GM18526 (cell line): ENCODE data around the gene P4HB.

Source experiments
- POLR2A ChIP-seq: IDR thresholded peaks from 3 replicates; pipeline ENCODE4 v1.6.1; 2011; ENCODE audit not compliant: insufficient read length; ENCODE audit errors: extremely low read depth

P4HB gene

DNA sequence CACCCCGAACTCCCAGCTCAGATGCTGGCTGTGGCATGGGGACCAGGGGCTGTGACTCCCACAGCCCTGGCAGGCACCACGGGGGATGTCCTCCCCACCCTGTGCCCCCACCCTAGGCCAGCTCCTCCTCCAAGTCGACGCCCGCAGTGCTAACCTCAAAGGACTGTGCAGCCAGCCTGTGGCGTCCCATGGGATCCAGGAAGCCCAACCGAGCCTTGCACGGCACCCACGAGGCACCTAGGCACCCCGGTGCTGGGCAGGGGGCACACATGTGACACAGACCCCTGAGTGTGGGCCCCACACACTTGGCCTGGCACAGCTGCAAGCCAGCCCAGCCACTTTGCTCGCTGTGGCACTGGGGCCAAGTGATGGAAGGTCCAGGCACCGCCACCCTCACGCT lies 52.5 kb downstream of the P4HB start:
- TF ChIP-seq POLR2A: no peak

DNA sequence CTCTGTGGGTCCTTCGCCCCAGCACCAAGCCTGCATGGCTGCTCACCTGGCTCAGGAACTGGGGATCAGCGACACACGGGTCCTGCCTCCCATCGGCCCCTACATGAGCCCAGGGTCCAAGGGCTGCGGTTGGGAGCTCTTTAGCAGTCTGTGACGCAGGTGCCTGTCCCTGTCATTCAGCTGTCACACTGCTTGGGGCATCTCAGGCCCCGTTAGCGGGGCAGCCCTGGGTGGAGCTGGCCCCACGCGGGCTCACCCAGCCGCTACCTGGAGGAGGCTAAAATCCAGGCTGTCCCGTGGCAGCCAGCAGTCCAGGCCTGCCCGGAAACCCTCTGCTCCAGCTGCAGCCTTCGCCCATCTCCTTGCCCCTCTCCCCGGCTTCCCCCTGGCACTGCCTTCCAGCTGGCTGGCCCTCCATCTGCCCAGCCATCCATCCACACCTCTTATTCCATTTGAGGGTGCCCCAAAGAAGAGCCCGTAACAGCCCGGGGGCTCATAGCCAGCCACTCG lies 53.1 kb downstream of the P4HB start:
- TF ChIP-seq POLR2A: no peak

DNA sequence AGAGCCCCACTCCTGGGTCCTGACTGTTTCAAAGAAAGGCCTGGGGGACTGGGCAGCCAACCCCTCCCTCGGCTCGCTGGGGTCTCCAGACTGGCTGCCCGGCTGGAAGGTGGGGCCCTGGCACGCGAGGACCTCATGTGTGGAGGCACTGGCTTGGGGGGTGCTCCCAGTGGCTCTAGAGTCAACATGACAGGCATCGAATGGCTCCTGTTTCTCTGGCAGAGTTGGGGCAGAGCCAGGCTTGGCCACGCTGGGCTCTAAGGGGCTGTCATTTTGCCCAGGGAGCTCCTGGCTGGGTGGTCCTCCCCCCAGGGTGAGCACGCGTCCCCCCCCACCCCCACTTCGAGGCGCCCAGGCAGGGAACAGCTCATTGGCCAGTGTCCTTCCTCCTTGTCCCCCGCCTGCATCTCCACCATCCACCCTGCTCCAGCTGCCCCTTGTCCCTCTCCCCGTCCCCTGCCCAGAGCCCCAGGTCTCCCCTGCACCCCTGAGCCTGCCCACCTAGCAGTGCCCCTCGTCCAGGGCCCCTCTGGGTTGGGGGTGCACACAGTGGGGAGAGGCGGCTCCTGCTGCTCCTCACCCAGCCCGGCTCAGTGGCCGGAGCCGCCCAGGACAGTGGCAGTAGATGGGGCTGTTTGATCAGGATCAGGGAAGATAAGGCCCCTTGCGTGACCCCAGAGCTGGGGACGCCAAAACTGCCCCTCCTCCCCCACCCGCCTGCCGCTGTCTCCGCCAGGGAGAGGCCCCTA lies 53.7 kb downstream of the P4HB start:
- no peak for TF ChIP-seq POLR2A

DNA sequence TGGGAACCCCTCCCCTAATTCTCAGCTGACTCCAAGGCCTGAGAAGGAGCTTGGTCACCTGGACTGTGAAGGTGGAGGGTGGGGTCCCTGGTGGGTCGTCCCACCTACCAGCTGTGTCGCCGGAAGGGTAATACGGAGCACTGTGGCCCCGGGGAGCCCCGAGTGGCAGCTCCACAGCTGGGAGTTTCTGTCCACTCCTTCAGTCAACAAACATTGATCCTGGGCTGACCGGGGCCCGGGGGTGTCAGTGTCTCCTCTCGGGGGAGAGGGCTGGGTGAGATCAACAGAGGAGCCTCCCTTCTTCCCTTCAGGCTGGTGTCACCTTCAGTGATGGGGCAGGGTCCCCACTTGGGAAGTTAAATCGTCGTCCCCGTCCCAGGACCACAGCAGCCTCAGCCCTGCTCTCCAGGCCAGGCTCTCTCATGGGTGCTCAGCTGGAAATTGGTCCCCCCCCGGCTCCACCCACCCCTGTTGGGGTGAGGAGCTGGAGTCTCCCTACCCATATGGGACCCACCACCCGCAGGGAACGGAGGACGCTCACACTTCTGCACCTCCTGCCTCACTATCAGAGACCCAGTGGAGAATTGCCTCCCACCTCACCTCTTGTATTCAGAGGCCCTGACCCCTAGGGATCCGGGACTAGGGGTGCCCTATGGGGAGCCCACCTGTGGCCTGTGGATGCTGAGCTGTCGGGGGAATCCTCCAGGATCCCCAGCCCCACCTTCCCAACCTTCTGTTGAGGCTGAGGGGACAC lies 54.5 kb downstream of the P4HB start:
- no peak for TF ChIP-seq POLR2A

DNA sequence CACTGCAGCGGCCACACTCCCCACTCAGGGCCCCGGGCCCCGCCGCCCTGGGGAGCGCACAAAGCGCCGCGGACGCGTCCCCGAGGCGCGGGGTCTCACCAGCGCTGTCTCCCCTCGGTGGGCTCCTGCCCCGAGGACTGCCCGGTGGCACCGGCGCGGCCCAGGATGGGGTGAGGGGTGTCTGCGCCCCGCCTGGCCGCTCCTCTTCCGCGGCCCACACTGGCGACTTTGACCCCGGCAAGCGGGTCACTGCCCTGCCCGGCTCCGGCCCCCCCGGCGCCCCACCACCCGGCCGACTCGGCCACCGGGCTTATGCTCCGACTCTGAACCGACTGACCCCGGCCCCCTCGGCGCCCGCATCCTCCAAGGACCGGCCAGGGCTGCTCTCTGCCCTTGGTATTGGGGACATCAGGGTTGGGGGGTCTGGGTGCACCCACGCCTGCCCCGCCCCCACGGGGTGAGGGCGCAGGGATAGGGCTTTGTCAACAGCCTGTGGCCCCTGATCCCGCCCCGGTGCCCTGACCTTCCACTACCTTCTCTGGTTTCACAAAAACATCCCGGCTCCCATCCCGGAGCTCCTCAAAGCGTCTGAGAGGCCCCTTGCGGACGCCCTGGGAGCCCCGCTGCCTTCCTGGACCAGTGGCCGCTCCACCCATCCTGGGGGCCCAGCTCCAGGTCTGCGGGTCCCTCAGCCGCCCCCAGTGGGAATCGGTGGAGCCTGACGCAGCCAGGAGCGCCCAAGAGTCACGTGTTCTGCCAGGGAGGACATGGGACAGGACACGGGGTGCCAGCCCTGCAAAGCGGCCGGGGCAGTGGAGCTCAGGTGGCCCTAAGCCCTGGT lies 55.6 kb downstream of the P4HB start:
- TF ChIP-seq POLR2A: no peak

DNA sequence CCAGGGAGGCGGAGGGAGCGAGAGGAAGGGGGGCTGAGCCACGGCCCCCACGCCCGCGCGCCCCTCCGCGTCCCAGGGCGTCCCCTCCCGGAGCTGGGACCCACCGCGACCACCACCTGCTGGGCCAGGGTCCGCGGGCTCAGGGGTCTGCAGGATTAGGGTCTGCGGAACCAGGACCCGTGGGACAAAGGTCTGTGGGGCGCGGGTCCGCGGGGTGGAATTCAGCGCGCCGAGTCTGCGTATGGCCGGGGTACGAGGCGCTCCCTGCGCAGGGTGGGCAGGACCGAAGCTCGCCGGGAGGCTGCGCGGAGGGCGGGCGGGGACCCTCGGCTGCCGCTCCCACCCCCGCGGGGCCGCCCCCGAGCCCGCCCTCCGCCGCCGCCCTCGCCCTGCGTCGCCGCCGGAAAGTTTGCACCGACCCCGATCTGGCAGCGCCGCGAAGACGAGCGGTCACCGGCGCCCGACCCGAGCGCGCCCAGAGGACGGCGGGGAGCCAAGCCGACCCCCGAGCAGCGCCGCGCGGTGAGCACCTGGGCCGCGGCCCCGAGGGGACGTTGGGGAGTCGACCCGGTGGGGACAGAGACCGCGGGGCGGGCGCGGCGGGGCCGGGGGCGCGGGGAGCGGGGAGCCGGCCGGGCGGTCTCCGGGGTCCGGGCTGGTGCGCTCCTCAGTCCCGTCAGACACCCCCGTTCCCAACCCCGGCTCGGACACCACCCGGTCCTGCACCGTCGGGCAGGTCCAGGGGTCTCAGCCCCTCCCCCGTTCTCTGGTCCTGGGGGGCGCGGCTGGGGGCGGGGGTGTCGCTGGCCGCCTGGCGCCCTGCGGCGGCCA lies 56.4 kb downstream of the P4HB start, which contains the start of gene GCGR:
GCGR (plus strand) TSS at position 423 of the 831 bp plus-strand sequence. CDS start 4,869 bp downstream, outside the sequence.
- TF ChIP-seq POLR2A: no peak

DNA sequence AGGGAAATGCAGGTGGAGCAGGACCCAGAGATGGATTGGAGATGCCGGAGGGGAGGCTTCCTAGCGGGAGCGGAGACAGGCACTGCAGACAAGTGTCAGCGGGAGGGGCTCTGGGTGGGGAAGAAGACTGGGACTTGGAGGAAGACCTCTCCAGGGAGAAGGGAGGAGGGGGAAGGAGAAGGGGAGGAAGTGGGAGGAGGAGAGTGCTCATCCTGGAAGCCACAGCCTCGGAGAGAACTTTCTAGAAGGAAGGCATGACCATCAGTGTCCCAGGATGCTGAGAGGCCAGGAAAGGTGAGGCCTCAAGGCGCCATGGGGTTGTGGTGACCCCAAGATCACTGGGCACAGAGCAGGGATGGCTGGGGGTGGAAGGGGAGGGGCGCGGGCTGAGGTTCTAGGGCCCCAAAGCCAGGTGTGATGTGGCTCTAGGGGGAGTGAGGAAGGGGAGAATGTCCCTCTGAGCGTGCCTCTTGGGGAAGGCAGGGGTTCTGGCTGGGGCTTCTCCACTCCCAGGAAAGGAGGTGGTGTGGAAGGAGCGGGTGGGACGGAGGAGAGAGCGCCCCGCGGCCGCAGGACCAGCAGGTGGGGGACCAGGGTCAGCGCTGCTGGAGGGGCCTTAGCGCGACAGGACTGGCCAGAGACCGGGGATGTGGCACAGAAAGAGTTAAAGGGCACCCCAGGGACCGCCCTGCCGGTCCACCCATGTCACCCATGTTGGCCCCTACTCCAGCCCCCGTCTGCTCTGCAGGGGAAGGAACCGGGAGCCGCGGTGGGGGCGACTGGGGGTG lies 57.3 kb downstream of the P4HB start:
- no peak for TF ChIP-seq POLR2A

DNA sequence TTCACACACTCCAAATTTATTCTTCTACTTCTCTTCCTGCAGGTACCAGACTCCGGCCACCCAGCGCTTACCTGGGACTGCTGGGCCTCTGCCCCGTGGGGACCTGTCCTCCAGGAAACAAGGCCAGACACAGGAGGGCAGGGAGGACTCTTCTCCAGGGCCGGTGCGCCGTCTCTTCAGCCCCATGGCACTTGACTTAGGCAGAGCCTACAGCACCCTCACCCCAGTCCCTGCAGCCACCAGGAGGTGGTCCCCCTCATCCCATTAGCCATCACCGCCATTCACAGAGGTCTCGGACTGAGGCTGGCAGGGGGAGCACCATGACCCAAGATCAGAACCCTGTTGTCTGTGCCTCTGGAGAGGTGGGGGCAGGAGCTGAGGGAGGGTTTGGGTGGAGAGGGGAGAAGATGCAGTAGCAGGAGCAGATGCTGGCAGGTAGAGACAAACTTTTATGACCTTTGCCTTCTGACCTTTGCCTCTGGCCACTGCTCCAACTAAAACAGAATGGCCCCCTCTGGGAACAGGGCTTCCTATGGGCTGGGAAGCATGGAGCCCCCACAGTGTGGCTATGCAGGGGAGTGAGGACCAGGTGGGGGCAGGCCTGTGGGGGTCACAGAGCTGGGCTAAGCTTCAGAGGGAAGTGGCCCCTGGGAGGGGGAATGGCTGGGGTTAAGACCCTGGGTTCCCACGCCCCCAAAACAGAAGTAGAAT lies 58.1 kb downstream of the P4HB start:
- no peak for TF ChIP-seq POLR2A

DNA sequence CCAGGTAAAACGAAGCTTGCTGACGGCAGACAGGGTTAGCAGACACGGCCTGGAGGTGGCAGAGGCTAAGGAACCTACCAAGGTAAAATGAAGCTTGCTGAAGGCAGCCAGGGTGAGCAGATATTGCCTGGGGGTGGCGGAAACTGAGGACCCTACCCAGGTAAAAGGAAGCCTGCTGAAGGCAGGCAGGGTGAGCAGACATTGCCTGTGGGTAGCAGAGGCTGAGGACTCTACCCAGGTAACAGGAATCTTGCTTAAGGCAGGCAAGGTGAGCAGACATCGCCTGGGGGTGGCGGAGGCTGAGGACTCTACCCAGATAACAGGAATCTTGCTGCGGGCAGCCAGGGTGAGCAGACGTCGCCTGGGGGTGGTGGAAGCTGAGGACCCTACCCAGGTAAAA lies 59.0 kb downstream of the P4HB start:
- TF ChIP-seq POLR2A: no peak

DNA sequence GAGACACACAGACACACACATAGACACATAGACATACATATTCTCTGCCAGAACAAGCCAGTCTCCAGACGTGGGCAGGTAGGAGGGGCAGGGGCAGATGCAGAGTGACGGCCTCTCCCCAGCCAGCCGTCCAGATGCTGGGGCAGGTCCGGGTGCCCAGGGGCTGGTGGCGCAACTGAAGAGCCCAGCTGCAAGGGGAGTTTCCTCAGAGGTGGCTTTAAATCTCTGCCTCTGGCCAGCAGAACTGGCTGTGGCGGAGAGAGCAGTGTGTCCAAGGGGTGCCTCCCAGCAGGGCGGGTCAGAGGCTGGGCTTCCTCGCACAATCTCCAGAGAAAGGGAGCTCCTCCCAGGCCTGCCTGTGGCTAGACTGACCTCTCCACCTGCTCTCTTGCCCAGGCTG lies 65.8 kb downstream of the P4HB start:
- no peak for TF ChIP-seq POLR2A

DNA sequence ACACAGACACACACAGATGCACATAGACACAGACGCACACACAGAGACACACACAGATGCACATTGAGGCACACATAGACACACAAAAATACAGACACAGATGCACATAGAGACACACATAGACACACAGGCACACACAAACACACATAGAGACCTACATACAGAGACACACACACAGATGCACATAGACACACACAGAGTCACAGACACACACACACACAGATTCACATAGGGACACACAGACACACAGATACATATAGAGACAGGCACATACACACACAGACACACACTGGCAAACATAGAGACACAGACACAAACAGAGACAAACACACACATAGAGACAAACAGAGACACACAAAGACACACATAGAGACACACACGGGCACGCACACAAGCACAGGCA lies 66.3 kb downstream of the P4HB start:
- no peak for TF ChIP-seq POLR2A
